Activated naive CD4-positive, alpha-beta T cell treated with anti-CD3 and anti-CD28 coated beads, Interleukin-2, amount 50 U/mL, for 72 hours (primary cell): ENCODE measurements around the gene CORO2A. TPM values are rescaled to one million over a fixed set of nuclear protein-coding genes. Genes with fewer than 3 reads are reported as not detected.

Source experiments
- ATAC-seq, 2 donors: fragments of 150-1000 bp; cut with Tn5 transposase; 2 replicates each; pipeline ENCODE4 v1.10.0; 2021; ENCODE audit warnings: mild to moderate bottlenecking in 2 of 2, moderate library complexity in 2 of 2
- DNase-seq, 2 donors: peaks; one replicate each; pipeline ENCODE4 v3.0.0; 2021 to 2022; ENCODE audit warnings: low spot score in 2 of 2
- H3K27ac Mint-ChIP-seq, 2 donors: one replicate each; pipeline ENCODE4 v1.8.0; 2022; ENCODE audit warnings: mild to moderate bottlenecking in 2 of 2, mixed read lengths in 2 of 2
- H3K36me3 Mint-ChIP-seq, 2 donors: one replicate each; pipeline ENCODE4 v1.8.0; 2022; ENCODE audit warnings: mixed read lengths in 2 of 2
- H3K9me3 Mint-ChIP-seq, 2 donors: one replicate each; pipeline ENCODE4 v1.8.0; 2022; ENCODE audit warnings: mixed read lengths in 2 of 2
- total RNA-seq, 2 donors: library from RNA; stranded (reverse); gene quantifications; one replicate each; pipeline ENCODE4 v1.2.3, GENCODE V29; 2022

The CORO2A gene
- total RNA-seq = 10 to 100 TPM in 1 of 2 donors, 1 to 10 TPM in 1; 6.8 to 11.8 TPM

- Mint-ChIP-seq H3K27ac (peak within 1 kb of the TSS; percentile 68 to 81), H3K36me3 (no peaks in the 10 kb centered on the region), H3K9me3 (no peaks in the 10 kb centered on the region)
- DNase-seq (peak; percentile 71 to 83), ATAC-seq (peak; percentile 80 to 88)
Observed at GRCh38 chr9:98192503-98193335, at the start of gene CORO2A. TSS of gene CORO2A (minus strand) at chr9:98192637. CDS start at chr9:98157660, 34,977 bp downstream.

GRCh38 chr9:98241357-98242300 lies 49.2 kb upstream of the CORO2A start:
- DNase-seq (no peak), ATAC-seq (no peak)
- Mint-ChIP-seq H3K27ac (no peak overlapping the region), H3K36me3 (no peaks in the 10 kb centered on the region), H3K9me3 (no peaks in the 10 kb centered on the region)

- Mint-ChIP-seq H3K36me3 (no peaks in the 10 kb centered on the region), H3K9me3 (no peaks in the 10 kb centered on the region), H3K27ac (no peak overlapping the region)
- no peak for DNase-seq
- ATAC-seq = no peak
Observed at GRCh38 chr9:98240475-98240874, 48.0 kb upstream of the CORO2A start.

- DNase-seq (no peak), ATAC-seq (no peak)
- H3K36me3 Mint-ChIP-seq = no peaks in the 10 kb centered on the region
- no peak overlapping the region for H3K27ac Mint-ChIP-seq
- H3K9me3 Mint-ChIP-seq = no peaks in the 10 kb centered on the region
Observed at GRCh38 chr9:98236901-98237487, 44.6 kb upstream of the CORO2A start.

- DNase-seq = no peak
- no peak for ATAC-seq
Observed at GRCh38 chr9:98235126-98235525, 42.7 kb upstream of the CORO2A start.

GRCh38 chr9:98234245-98234825 lies 41.9 kb upstream of the CORO2A start:
- DNase-seq = no peak
- ATAC-seq = no peak
- Mint-ChIP-seq H3K27ac (no peak overlapping the region), H3K9me3 (no peaks in the 10 kb centered on the region), H3K36me3 (no peaks in the 10 kb centered on the region)

More at GRCh38 chr9:98235126-98235525, 42.7 kb upstream of the CORO2A start:
- Mint-ChIP-seq H3K36me3 (no peaks in the 10 kb centered on the region), H3K9me3 (no peaks in the 10 kb centered on the region), H3K27ac (no peak overlapping the region)

- no peak overlapping the region for H3K27ac Mint-ChIP-seq
- ATAC-seq (no peak), DNase-seq (no peak)
- H3K36me3 Mint-ChIP-seq = no peaks in the 10 kb centered on the region
- no peaks in the 10 kb centered on the region for H3K9me3 Mint-ChIP-seq
Observed at GRCh38 chr9:98232926-98233325, 40.5 kb upstream of the CORO2A start.

GRCh38 chr9:98231770-98232478 lies 39.5 kb upstream of the CORO2A start:
- no peak overlapping the region for H3K27ac Mint-ChIP-seq
- no peaks in the 10 kb centered on the region for H3K36me3 Mint-ChIP-seq
- H3K9me3 Mint-ChIP-seq = no peaks in the 10 kb centered on the region
- DNase-seq (no peak), ATAC-seq (no peak)

- Mint-ChIP-seq H3K9me3 (no peaks in the 10 kb centered on the region), H3K36me3 (no peaks in the 10 kb centered on the region), H3K27ac (peak overlapping the region; percentile 31 to 55)
- ATAC-seq (no peak), DNase-seq (no peak)
Observed at GRCh38 chr9:98230789-98231188, 38.4 kb upstream of the CORO2A start.

- ATAC-seq (no peak), DNase-seq (no peak)
- Mint-ChIP-seq H3K9me3 (no peaks in the 10 kb centered on the region), H3K27ac (peak overlapping the region; percentile 31 to 36), H3K36me3 (no peaks in the 10 kb centered on the region)
Observed at GRCh38 chr9:98230304-98230703, 37.9 kb upstream of the CORO2A start.

GRCh38 chr9:98229620-98230019 lies 37.2 kb upstream of the CORO2A start:
- DNase-seq (no peak), ATAC-seq (no peak)
- H3K9me3 Mint-ChIP-seq = no peaks in the 10 kb centered on the region
- no peaks in the 10 kb centered on the region for H3K36me3 Mint-ChIP-seq
- no peak overlapping the region for H3K27ac Mint-ChIP-seq

- ATAC-seq (no peak), DNase-seq (no peak)
- no peaks in the 10 kb centered on the region for H3K9me3 Mint-ChIP-seq
- H3K36me3 Mint-ChIP-seq = no peaks in the 10 kb centered on the region
- no peak overlapping the region for H3K27ac Mint-ChIP-seq
Observed at GRCh38 chr9:98229090-98229395, 36.6 kb upstream of the CORO2A start.

GRCh38 chr9:98228392-98229089 lies 36.1 kb upstream of the CORO2A start:
- ATAC-seq (no peak), DNase-seq (no peak)
- Mint-ChIP-seq H3K27ac (no peak overlapping the region), H3K36me3 (no peaks in the 10 kb centered on the region), H3K9me3 (no peaks in the 10 kb centered on the region)

- no peak for ATAC-seq
- Mint-ChIP-seq H3K9me3 (no peaks in the 10 kb centered on the region), H3K36me3 (no peaks in the 10 kb centered on the region), H3K27ac (no peak overlapping the region)
- DNase-seq = no peak
Observed at GRCh38 chr9:98227883-98228282, 35.4 kb upstream of the CORO2A start.

GRCh38 chr9:98226957-98227356 lies 34.5 kb upstream of the CORO2A start:
- no peak overlapping the region for H3K27ac Mint-ChIP-seq
- ATAC-seq (no peak), DNase-seq (no peak)
- H3K36me3 Mint-ChIP-seq = no peaks in the 10 kb centered on the region
- no peaks in the 10 kb centered on the region for H3K9me3 Mint-ChIP-seq

- Mint-ChIP-seq H3K9me3 (no peaks in the 10 kb centered on the region), H3K36me3 (no peaks in the 10 kb centered on the region), H3K27ac (no peak overlapping the region)
- no peak for DNase-seq
- no peak for ATAC-seq
Observed at GRCh38 chr9:98226516-98226915, 34.1 kb upstream of the CORO2A start.
